ENCODE data around the gene SPNS2. TPM values are rescaled to one million over a fixed set of nuclear protein-coding genes. Genes with fewer than 3 reads are reported as not detected.

Gene SPNS2
- total RNA-seq, 1 experiment from 2014 or later = 2.6 TPM

DNA sequence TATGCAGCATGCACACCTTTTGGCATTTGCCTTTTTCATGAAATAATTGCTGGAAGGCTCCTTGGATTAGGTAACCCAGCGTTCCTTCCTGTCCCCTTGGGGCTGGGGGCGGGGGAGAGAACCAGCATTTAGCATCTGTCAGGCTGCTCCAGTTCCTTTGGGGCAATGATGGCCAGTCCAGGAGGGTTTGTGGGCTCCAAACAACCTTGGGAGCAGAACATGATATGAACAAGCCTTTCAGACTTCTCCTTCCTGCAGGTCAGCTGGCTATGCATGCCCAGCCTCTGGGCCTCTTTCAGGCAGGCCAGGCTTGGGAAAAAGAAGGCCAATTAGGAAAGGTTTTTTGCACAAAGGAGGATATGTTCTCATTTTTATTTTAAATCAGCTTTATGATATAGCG lies 84.5 kb downstream of the SPNS2 start:
- Histone ChIP-seq H3K27me3 (ENCODE audit: low read length) (peaks cover 36% of the 10 kb centered on the region), H3K36me3 (ENCODE audit: low read depth, low read length) (no peaks in the 10 kb centered on the region), H3K79me2 (ENCODE audit: low read length) (no peaks in the 10 kb centered on the region), H2AFZ (ENCODE audit: low read length) (no peak overlapping the region), H3K27ac (ENCODE audit: low read length) (no peak overlapping the region), H3K4me1 (ENCODE audit: insufficient read depth, low read length) (no peaks in the 10 kb centered on the region), H3K9ac (ENCODE audit: low read length) (no peak overlapping the region), H3F3A (ENCODE audit: low read length, unreplicated experiment) (no peaks in the 10 kb centered on the region), H3K9me2 (replicated peaks; ENCODE audit: low read length) (no peaks in the 10 kb centered on the region), H3K4me3 (ENCODE audit: low read length) (no peak overlapping the region), H4K20me1 (ENCODE audit: low read length) (no peaks in the 10 kb centered on the region), H3K4me2 (ENCODE audit: low read length) (no peak overlapping the region), H3K9me3 (ENCODE audit: low read length) (no peaks in the 10 kb centered on the region)
- TF ChIP-seq EZH2 (IDR thresholded peaks at IDR 0.05; ENCODE audit: low read length, unreplicated experiment) (no peak), EZH2phosphoT487 (IDR thresholded peaks at IDR 0.05; ENCODE audit: borderline replicate concordance, low read length) (no peak)
- TF ChIP-seq, protein P1, sequence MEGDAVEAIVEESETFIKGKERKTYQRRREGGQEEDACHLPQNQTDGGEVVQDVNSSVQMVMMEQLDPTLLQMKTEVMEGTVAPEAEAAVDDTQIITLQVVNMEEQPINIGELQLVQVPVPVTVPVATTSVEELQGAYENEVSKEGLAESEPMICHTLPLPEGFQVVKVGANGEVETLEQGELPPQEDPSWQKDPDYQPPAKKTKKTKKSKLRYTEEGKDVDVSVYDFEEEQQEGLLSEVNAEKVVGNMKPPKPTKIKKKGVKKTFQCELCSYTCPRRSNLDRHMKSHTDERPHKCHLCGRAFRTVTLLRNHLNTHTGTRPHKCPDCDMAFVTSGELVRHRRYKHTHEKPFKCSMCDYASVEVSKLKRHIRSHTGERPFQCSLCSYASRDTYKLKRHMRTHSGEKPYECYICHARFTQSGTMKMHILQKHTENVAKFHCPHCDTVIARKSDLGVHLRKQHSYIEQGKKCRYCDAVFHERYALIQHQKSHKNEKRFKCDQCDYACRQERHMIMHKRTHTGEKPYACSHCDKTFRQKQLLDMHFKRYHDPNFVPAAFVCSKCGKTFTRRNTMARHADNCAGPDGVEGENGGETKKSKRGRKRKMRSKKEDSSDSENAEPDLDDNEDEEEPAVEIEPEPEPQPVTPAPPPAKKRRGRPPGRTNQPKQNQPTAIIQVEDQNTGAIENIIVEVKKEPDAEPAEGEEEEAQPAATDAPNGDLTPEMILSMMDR (conservative IDR thresholded peaks at IDR 0.05; ENCODE audit: low read depth, low read length) = no peak
- intact Hi-C loops (cut with micrococcal nuclease) = no loop called here
- no peak for ATAC-seq
- BruUV-seq (replicated peaks) = no TSS peak
- CTCF ChIA-PET = no interaction called here
- DNase-seq = no peak
- POLR2A ChIA-PET (ENCODE audit: unreplicated experiment) = no interaction called here

DNA sequence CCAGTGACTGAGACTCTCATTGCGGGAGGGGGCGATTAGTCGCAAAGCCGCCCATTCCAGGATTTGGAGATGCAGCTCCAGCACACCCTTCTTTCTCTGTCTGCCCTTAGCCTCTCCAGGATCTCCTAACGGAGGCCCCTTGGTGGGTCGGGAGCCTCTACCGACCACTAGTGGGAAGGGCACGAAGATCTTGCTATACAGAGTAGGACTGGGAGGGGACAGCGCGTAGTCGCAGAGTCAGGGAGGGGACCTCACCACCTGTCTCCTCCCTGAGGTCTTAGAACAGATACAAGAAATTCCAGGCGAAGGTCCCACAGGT lies 85.1 kb downstream of the SPNS2 start:
- Histone ChIP-seq H2AFZ (ENCODE audit: low read length) (no peak overlapping the region), H3K9me2 (replicated peaks; ENCODE audit: low read length) (no peaks in the 10 kb centered on the region), H3K79me2 (ENCODE audit: low read length) (no peaks in the 10 kb centered on the region), H3K9me3 (ENCODE audit: low read length) (no peaks in the 10 kb centered on the region), H3K9ac (ENCODE audit: low read length) (no peak overlapping the region), H3K27me3 (ENCODE audit: low read length) (peaks cover 36% of the 10 kb centered on the region), H3K36me3 (ENCODE audit: low read depth, low read length) (no peaks in the 10 kb centered on the region), H3K4me1 (ENCODE audit: insufficient read depth, low read length) (no peaks in the 10 kb centered on the region), H4K20me1 (ENCODE audit: low read length) (no peaks in the 10 kb centered on the region), H3K4me2 (ENCODE audit: low read length) (no peak overlapping the region), H3K27ac (ENCODE audit: low read length) (no peak overlapping the region), H3K4me3 (ENCODE audit: low read length) (no peak overlapping the region), H3F3A (ENCODE audit: low read length, unreplicated experiment) (no peaks in the 10 kb centered on the region)
- ChIA-PET POLR2A (ENCODE audit: unreplicated experiment) (no interaction called here), CTCF (no interaction called here)
- ATAC-seq = no peak
- no peak for TF ChIP-seq EZH2 (IDR thresholded peaks at IDR 0.05; ENCODE audit: low read length, unreplicated experiment)
- TF ChIP-seq, protein P1 (conservative IDR thresholded peaks at IDR 0.05; ENCODE audit: low read depth, low read length) = 0 out of 2 replicates have a peak, but pooled peaks have one; percentile 11
- BruUV-seq (replicated peaks) = no TSS peak
- no peak for DNase-seq
- intact Hi-C loops (cut with micrococcal nuclease) = no loop called here

DNA sequence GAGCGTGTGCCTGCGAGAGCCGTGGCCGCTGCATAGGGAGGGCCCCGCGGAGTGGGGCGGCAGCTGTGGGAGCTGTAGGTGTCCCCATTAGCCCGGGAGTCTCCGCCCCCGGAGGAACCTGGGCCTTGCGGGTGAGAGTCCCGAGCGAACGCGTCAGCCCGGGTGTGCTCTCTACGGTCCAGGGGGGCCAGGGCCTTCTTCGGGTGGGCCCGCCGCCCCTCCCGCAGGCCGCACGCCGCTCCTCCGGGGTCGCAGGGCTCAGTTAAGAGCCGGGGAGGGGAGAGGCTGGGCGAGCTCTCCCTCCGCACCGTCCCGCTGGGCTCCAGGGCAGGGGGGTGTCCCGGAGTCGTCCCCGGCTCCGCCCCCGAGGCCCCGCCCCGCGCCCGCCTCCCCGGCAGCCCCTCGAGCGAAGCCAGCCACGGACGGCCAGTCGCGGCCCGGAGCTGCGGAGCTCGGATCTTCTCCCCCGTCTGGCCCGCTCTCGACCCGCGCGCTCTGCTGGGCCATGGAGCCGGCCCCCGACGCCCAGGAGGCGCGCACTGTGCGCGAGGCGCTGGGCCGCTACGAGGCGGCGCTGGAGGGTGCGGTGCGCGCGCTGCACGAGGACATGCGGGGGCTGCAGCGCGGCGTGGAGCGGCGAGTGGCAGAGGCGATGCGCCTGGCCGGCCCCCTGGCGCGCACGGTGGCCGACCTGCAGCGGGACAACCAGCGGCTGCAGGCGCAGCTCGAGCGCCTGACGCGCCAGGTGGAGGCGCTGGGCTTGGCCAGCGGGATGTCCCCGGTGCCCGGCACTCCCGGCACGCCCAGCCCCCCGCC lies 85.6 kb downstream of the SPNS2 start, which contains the start of gene SMTNL2:
TSS of gene SMTNL2 (plus strand) at position 429 of the 816 bp plus-strand sequence. CDS start at position 506, 77 bp downstream.
- Histone ChIP-seq H3K79me2 (ENCODE audit: low read length) (no peaks in the 10 kb centered on the region), H3K4me1 (ENCODE audit: insufficient read depth, low read length) (no peaks in the 10 kb centered on the region), H3K9me2 (replicated peaks; ENCODE audit: low read length) (no peaks in the 10 kb centered on the region), H3K36me3 (ENCODE audit: low read depth, low read length) (no peaks in the 10 kb centered on the region), H3F3A (ENCODE audit: low read length, unreplicated experiment) (no peaks in the 10 kb centered on the region), H3K9me3 (ENCODE audit: low read length) (no peaks in the 10 kb centered on the region), H4K20me1 (ENCODE audit: low read length) (no peaks in the 10 kb centered on the region), H3K4me3 (ENCODE audit: low read length) (no peak within 1 kb of the TSS), H3K27ac (ENCODE audit: low read length) (no peak within 1 kb of the TSS), H3K9ac (ENCODE audit: low read length) (no peak within 1 kb of the TSS), H2AFZ (ENCODE audit: low read length) (no peak within 1 kb of the TSS), H3K4me2 (ENCODE audit: low read length) (no peak within 1 kb of the TSS), H3K27me3 (ENCODE audit: low read length) (peaks cover 36% of the 10 kb centered on the region)
- ChIA-PET POLR2A (ENCODE audit: unreplicated experiment) (no interaction called here), CTCF (no interaction called here)
- no peak for ATAC-seq
- no peak for DNase-seq
- TF ChIP-seq, protein P1 (conservative IDR thresholded peaks at IDR 0.05; ENCODE audit: low read depth, low read length) = no peak
- TF ChIP-seq EZH2phosphoT487 (IDR thresholded peaks at IDR 0.05; ENCODE audit: borderline replicate concordance, low read length) = no peak
- no peak for TF ChIP-seq EZH2 (IDR thresholded peaks at IDR 0.05; ENCODE audit: low read length, unreplicated experiment)
- no TSS peak for BruUV-seq (replicated peaks)
- intact Hi-C loops (cut with micrococcal nuclease) = no loop called here
